GM18858 (cell line): ENCODE data around the gene GPC3.

ENCODE experiments used
- ATAC-seq: cut with Tn5 transposase; IDR thresholded peaks from one replicate; pipeline ENCODE4 v1.9.1; 2021; ENCODE audit not compliant: unreplicated experiment

GPC3 gene

DNA sequence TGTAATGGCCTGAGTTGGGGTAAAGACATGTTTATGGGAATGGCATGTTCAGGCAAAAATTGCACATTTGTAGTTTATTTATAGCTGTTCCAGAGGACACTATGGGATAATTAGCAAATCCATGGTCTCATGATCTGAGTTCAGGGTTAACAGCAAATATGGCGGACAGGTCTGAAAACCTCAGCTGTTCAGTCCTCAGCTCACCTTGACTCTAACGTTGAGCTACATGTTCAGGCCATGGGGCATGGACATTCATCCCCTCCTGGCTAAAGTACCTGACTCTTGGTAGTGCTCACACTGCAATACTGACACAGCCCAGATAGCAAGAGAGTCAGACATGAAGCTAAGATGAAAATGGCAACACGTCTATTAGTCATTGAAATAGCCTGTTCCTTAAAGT, 408.5 kb downstream of the GPC3 start:
- ATAC-seq, result no peak

DNA sequence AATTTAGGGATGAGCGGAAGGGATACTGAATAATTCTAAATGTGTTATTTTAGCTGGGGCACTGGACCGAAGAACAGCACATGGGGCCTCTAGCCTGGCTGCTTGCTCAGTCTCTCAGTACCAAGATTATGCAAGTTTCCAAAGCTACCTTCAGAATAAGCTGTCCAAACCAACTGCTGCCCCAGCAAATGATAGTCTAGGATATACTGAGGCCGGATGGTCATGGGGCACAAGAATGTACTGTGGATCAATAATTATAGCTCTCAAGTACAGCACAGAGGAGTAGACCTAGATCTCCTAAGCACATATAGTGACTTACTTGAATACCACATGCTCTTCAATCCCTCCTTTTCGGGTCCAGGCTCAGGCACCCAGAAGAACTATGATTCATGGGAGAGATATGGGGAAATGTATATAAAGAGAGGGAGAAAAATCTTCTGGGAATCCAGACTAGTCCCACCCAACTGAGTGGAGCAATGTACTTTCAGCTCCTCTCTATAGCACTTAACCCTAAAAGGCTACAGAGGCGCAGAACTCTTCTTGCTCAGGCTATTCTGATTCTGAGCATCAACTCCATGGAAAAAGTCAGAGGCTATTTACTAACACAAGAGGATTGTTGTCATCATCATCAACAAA, 409.8 kb downstream of the GPC3 start:
- ATAC-seq, result no peak

DNA sequence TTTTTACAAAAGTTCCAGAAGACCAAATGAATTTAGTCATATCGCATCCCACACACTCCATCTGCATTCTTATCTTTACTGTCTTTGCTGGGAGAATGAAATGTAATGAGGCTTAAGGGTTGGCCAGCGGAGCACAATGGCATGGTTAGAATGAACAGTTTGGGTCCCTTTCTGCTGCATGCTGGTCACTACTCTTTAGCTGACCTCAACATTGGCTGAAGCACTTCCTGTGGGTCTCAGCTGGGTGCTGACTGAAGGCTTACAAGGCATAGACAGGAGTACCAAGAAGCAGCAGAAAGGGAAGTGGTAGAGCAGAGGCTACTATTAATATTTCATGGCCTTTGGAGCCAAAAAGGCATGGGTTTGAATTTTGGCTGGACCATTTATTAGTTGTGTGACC, 410.7 kb downstream of the GPC3 start:
- ATAC-seq, result no peak

DNA sequence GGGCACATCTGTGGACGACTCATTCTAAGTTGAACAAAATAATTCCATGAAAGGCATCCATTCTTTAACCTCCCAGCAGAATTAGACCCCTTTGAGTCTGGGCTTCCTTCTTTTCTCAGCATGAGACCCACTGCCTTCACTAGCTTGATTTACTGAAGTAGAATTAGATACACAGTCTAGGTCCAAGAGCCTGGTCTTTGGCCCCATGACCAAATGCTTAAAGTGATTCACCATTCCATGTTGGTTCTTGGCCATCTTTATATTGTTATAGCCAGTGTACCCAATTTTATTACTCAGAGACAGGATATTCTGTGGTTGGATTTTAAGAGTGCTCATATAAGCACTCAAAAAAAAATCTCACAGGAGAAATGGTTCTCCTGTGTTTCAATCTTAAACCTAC, 414.8 kb downstream of the GPC3 start:
- no peak for ATAC-seq

DNA sequence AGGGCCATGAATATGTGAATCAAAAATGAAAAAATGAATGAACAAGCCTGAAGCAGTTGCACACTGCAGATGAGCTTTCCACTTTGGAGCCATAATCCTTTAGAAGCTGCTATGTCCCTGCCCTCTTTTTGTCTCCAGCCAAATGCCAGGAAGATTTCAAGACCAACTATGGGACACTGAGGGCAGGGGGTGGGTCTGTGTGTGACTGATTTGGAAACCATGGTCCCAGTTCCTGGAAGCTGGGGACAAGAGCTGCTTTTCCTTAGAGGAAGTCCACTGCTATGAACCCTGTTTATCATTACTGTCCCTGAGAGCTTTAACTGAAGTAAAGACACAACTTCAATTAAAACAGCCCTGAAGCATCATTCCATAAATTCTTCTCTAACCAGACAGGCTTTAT, 416.2 kb downstream of the GPC3 start:
- ATAC-seq, result no peak

DNA sequence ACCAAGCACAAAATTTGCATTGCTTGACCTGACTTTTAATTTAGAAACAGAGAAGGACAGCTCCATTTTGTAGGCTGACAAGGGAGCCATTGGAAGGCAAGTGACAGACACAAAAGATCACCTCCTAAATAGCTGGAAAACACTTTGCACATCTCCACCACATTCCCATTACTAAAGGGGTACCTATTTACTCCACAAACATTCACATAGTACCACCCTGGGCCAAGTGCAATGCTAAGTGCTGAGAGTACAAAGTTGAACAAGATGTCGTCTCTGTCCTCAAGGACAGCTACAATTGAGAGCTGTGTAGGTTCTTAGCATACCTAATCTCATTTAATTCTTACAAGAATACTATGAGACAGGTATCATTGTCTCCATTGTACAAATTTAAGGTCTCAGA, 417.3 kb downstream of the GPC3 start:
- no peak for ATAC-seq

DNA sequence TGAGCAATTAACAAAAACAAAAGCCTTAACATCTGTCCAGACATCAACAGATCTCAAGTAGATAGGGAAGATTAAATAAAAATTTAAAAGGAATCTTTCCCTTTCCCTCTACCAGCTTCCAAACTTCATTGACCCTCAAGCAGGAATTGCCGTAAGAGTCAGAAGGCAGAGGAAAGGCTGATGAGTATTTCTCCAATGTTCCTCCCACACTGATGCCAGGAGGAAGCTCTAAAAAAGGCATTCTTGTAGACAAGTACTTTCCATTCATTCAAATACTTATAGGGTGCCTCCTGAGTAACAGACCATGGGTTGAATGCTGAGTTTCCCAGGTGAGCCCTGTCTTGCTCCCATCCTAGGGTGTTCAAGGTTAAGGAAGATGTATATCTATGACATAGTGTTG, 418.5 kb downstream of the GPC3 start:
- ATAC-seq, result no peak

DNA sequence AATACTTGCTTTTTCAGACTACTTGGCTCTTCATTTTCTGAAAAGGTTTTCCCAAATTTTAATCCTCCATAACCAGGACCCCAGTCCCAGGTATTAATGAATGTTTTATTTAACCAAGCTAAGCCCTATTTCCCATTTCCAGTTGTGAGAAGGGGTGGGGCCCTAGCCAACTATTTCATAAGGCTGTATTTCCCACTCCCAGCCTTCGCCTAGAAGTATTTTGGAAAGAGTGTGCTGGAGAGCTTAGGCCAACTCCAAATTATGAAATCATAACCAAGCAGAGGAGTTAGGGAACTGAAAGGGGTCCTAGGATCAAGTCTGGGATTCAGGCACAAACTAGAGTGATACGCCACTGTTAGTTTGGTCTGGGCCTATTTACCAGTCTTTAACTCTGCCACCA, 421.7 kb downstream of the GPC3 start:
- no peak for ATAC-seq

DNA sequence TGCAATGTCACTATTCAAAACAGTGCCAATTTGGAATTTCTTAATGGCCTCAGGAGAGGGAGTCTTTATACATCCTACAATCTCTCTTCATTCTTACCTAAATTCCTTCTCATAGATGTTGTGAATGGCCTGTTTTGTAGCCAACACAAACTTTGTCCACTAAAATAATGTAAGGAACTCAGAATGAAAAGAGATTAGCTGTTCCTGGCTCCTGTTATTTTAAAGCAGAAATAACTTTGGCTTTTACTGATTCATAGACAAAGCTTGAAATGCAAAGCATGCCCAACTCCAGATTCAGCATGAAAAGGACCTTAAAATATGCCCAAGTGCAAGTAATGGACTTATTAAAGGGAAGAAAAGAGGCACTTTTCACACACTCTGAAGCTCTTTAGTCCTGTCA, 424.1 kb downstream of the GPC3 start:
- no peak for ATAC-seq

DNA sequence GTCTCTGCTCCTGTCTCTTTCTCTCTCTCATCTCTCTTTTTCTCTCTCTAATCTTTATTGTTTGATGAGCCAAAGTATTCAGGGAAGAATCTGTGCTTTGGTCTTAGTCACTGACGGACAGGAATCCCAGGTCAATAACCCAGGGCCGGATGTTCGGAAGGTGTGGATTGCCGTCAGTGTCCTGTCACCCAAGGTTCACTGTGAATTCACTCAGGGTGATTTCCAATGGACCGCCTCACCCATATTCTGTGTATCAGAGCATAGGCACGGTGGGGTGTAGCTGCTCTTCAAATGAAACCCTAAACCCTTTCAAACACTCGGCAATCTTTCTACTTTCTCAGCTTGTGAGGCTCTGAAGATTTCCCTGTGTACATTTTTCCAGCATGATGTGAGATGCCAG, 425.5 kb downstream of the GPC3 start:
- ATAC-seq, result no peak

DNA sequence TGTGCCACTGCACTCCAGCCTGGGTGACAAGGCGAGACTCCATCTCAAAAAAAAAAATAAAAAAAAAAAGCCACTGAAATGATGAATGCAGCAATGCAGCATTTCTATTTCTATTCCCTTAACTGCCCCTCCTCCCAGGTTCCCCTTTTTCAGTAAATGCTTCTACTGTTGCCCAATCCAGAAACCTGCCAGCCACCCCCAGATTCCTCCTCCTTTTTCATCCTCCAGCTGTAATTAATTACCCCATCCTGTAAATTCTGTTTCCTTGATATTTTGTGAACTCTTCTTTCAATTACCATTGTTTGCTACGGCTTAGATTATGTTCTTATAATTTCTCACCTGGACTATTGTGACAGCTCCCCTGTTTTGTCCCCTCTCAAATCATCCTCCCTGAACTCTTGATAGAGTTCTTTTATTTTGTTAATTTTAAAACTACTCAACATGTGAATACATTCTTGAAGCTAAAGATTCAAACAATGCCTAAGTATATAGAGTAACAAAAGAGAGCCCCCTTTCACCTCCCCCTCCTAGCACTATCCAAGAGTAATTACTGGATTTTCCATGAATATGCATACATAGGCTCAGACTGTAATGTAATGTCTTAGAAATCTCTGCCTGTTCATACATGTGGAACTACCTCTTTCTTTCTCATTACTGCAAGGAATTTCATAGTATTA, 429.5 kb downstream of the GPC3 start:
- no peak for ATAC-seq

DNA sequence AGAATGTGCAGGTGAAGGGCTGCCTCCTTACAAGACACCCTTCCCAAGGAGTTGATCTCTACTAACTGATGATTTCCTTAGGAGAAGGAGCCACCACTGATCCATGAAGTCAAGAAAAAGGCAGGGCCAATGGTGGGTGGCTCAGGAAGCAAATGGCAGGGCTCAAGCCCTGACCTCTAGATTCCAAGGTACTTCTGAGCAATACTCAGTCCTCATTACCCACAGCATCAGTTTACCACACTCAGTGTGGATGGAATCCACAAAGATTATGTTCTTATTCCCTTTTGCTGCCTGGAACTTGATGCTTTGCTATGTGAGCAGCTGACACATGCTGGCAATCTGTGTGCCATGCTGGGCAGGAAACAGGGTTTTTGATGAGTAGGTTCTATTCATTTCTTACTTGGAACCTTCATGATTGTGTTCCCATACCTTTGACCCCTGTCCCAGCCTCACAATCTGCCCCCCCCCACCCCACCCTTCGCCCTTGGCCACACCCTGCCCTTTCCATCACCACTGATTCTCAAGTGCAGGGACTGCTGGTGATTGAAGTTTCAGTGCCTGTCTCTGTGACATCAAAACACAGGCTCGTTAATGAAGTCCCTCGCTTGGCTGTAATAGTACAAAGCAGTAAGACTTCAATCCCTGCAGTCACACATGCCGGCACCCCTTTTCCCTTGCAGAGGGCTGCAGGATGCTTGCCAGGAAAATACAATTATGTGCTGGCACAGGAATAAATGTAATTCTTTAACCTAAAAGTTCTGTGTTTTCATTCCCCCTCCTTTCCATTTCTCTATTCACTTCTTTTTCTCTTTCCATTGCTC, 434.5 kb downstream of the GPC3 start:
- ATAC-seq, result no peak

DNA sequence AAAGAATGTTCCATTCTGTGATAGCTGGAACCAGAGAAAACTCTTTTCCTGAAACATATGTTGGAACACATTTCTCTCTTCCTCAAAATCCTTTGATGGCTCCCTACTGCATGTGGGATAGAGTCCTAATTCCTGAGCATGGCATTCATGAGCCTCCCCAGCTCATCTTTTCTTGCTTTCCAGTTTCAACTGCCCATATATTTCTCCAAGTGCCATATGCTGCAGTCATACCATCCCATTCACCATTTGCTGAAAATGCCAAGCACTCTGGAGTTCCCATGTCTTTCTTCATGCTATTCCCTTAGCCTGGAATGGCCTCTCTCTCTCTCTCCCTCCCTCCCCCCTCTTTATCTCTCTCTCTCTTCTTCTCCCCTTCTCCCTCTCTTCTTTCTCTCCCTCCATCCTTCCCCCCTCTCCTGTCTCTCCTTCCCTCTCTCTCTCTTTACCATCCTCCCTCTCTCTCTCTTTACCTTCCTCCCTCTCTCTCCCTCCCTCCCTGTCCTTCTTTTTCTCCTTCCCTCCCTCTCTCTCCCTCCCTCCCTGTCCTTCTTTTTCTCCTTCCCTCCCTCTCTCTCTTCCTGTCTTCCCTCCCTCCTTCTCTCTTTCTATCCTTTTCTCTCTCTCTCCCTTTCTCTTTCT, 436.0 kb downstream of the GPC3 start:
- no peak for ATAC-seq

DNA sequence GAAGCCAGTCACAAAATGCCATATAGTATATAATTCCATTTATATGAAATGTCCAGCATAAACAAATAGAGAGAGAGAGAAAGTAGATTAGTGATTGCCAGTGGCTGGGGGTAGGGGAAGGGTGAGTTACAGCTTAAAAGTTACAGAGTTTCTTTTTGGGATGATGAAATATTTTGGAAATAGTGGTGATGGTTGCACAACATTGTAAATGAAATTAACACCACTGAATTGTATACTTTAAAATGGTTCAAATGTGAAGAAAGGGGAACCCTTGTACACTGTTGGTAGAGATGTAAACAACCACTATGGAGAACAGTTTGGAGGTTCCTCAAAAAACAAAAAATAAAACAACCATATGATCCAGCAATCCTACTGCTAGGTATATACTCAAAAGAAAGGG, 439.0 kb downstream of the GPC3 start:
- no peak for ATAC-seq

DNA sequence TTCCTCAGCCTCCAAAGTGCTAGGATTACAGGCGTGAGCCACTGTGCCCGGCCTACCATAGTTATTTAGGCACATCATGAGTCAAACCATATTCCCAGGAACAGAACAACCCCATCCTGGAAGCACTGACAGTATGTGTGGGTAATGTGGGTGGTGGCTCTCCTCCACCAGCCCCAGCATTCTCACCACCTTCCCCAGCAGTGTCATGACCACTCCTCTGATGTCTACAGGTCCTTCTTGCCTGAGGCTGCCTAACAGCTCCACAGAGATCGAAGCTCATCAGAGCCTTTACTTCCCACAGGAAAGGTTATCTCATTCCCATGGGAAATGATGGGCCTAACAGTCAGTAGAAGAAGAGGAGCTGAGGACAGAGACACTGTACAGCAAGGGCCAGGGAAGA, 440.6 kb downstream of the GPC3 start:
- no peak for ATAC-seq

DNA sequence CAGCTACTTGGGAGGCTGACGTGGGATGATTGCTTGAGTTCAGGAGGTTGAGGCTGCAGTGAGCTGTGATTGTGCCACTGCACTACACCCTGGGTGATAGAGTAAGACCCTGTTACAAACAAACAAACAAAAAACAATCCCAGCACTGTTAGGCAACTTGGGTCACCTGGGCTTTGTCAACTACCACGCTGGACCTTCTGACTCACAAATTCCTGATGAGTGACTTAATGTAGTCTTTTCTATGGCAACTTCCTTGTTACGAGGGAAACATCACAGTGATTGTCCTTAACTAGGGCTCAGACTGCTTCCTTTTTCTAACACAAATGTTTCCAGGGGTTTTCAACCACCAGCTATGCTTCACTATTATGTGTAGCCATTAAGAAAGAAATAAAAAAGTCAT, 441.3 kb downstream of the GPC3 start:
- no peak for ATAC-seq

DNA sequence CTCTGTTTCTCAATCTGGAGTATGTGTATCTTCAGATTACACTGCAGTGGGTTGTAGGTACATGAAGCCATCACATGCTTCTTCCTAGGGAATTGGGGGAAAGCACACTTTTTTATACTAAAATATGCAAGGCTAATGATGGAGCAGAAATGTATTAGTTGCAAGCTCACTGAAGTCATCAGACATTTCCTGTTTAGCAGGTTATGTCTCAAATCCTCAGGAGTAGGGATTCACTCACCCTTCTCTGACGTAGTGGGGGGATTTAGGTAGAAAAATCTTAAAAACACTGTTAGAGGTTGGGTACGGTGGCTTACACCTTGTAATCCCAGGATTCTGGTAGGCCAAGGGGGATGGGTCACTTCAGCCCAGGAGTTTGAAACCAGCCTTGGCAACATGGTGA, 441.7 kb downstream of the GPC3 start:
- ATAC-seq, result no peak

DNA sequence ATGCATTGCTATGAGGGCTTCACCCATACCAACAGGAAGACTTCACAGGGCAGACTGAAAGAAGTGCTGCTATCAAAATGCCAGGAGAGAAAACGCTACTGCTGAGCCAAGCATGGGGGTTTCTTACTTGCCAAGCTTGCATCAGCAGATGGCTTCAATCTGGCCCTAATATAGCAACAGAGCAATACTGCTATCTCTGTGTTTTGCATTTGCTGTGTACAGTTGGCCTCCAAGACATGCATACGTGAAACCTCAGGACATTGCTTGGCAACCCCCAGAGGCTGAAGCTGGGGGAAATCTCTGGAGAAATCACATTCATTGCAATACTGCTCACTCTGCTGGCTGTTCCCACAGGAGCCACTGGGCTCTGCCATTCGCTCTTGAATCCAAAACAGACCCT, 442.9 kb downstream of the GPC3 start:
- no peak for ATAC-seq

DNA sequence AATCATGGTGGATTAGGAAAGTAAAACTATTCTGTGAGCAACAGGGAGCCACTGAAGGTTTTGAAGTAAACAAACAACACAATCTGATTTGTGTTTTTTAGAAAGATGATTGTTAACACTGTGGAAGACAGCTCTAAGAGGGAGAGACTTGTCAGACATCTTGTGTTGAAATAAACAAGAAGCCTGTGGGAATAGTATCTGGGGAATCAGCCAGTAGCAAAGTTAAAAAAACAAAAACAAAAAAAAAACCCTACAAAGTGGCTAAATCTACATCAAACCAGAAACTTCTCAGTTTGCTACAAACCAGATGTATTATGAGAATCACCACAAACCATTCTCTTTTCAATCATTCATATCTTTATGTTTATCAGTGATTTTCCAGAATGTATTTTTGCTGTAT, 444.4 kb downstream of the GPC3 start:
- no peak for ATAC-seq

DNA sequence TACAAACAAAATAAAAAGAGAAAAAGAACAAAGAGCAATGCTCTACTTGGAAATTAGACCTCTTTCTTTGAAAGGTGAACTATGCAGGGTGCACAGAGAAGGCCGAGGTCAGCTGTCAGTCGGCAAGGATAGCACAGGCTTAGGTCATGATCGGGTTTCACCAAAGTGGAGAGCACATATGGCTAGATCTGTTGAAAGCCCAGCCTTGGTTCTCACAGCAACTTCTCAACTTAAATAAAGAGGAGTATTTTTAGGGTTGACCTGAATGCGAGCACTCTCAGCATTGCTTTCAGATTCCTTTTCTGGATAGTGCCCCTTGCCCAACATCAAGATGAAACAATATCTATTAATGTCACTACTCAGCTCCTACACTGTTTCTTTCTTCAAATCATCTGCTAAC, 447.2 kb downstream of the GPC3 start:
- no peak for ATAC-seq

DNA sequence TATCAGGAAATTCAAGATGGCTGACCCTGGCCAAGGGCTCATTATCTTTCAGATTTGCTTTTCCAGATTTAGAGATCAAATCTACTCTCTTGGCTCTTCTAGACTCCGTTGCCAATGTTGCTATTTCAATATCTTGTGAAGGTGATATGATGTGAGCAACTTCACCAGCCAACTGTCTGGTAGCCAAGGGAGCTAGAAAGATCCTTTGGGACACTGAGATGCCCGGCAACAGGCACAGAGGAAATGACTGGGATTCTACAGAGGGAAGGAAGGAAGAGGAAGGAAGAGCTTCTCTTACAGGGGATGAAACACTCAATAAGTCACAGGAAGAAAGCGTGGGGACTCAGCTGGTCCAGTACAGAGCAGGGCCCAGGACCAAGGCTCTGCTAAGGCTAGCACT, 448.3 kb downstream of the GPC3 start:
- ATAC-seq, result no peak

DNA sequence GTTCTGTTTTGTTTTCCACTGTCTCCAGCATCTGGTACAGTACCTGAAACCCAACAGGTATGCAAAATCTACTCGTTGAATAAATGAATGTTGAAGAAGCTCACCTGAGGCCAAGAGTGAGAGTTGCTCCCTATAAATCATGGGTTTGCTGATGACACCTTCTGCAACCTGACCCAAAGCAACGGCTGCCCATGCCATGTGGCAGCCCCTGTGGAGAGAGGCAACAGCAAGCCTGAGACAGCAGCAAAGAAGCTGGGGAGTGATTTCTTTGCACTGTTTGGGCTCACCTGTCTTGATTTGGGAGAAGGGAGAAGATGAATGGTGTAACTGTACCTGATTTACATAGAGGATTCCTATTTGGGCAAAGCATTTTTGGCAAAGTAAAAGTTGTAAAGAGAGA, 450.3 kb downstream of the GPC3 start:
- ATAC-seq, result no peak
